Measurements from ENCODE around the gene SMARCA4.
"Not testable (repeated sequence)": the region's sequence is repeated elsewhere in the genome, so short reads cannot be mapped to it uniquely, and the experiment has no call there.

SMARCA4 gene

DNA sequence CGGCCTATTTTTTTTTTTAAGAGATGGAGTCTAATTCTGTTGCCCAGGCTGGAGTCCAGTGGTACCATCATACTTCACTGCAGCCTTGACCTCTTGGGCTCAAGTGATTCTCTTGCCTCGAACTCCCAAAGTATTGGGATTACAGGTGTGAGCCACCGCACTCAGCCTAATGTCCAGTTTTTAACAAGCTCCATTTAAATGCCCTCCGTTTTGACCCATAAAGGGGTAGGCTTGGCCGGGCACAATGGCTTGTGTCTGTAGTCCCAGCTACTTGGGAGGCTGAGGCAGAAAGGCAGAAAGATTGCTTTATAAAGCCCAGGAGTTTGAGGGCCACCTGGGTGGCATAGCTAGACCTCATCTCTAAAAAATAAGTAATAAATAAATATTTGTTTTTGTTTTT lies 140.2 kb downstream of the SMARCA4 start:
- no peak for DNase-seq (ENCODE audit: low spot score)

DNA sequence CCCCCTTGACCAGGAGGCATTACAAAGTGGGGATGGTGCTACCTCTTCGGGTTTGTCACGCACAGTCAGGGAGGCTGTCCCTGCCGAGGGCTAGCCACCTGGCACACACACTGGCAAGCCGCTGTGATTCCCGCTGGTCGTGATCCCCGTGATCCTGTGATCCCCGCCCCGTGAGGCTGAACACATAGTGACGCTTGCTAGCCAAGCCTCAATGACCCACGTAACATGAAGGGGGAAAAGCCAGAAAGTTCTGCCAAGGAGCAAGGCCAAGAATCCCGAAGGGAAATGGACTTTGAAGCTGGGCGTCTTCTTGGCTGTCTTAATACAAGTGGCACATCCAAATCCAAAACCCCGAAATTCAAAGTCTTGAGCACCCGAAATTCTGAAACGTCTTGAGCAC lies 142.1 kb downstream of the SMARCA4 start:
- DNase-seq (ENCODE audit: low spot score): no peak

- not testable (repeated sequence) for DNase-seq (ENCODE audit: low spot score)
Measured at GRCh38 chr19:11103667-11104066, 142.8 kb downstream of the SMARCA4 start.

DNA sequence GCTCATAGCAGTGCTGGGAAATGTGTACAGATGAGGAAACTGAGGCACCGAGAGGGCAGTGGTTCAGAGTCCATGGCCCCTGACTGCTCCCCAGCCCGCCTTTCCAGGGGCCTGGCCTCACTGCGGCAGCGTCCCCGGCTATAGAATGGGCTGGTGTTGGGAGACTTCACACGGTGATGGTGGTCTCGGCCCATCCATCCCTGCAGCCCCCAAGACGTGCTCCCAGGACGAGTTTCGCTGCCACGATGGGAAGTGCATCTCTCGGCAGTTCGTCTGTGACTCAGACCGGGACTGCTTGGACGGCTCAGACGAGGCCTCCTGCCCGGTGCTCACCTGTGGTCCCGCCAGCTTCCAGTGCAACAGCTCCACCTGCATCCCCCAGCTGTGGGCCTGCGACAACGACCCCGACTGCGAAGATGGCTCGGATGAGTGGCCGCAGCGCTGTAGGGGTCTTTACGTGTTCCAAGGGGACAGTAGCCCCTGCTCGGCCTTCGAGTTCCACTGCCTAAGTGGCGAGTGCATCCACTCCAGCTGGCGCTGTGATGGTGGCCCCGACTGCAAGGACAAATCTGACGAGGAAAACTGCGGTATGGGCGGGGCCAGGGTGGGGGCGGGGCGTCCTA lies 144.3 kb downstream of the SMARCA4 start:
- no peak for DNase-seq (ENCODE audit: low spot score)

- no peak for DNase-seq (ENCODE audit: low spot score)
Measured at GRCh38 chr19:11106477-11106876, 145.6 kb downstream of the SMARCA4 start.

- no peak for DNase-seq (ENCODE audit: low spot score)
Measured at GRCh38 chr19:11108746-11109145, 147.9 kb downstream of the SMARCA4 start.

- DNase-seq (ENCODE audit: low spot score): no peak
Measured at GRCh38 chr19:11111117-11111770, 150.4 kb downstream of the SMARCA4 start.

GRCh38 chr19:11111771-11112144 lies 150.9 kb downstream of the SMARCA4 start:
- DNase-seq (ENCODE audit: low spot score): no peak
